Stimulated activated CD4-positive, alpha-beta T cell treated with anti-CD3 and anti-CD28 coated beads, Interleukin-15, amount 100 ng/mL, for 24 hours (primary cell): ENCODE measurements around the gene TARM1.

Experiments
- DNase-seq: peaks from one replicate; pipeline ENCODE4 v3.0.0-alpha.2; 2020

The TARM1 gene

DNA sequence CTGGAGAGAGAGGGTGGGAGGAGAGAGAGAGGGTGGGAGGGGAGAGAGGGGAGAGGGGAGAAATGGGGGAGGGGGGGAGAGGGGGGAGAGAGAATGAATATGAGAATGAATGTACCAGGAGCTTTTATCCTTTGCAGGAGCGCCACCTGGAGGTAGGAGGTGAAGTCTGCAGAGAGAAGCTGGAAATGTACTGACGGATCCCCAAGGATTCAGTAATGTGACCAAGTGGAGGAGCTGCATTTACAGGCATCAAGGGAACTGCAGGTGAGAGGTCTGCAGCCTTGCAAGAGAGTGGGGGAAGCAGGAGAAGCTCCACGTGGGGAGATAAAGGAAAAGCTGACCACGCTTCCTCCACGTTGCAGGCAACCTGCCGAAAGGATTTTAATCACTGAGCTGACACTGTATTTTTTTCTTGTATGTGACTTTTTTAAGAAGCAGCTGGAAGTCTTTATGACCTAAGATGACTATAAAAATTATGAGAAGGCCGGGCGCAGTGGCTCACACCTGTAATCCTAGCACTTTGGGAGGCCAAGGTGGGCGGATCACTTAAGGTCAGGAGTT lies 51.2 kb downstream of the TARM1 start:
- DNase-seq, result peak; percentile 65

- no peak for DNase-seq
Measured at GRCh38 chr19:54029301-54029700, 51.9 kb downstream of the TARM1 start.

DNA sequence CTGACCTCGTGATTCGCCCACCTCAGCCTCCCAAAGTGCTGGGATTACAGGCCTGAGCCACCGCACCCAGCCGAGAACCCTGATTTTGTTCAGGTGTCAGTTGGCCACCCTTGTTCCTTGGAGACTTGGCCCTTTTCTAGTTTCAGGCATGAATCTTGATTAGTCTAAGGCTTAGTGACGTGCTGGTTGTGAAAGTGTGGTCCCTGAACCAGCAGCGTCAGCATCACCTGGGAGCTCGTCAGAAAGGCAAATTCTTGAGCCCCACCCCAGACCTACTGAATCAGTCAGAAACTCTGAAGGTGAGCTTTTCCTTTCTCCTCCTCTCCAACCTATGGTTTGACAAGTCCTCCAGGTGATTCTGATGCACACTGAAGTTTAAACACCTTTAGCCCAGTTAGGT lies 54.5 kb downstream of the TARM1 start:
- DNase-seq, result no peak

DNA sequence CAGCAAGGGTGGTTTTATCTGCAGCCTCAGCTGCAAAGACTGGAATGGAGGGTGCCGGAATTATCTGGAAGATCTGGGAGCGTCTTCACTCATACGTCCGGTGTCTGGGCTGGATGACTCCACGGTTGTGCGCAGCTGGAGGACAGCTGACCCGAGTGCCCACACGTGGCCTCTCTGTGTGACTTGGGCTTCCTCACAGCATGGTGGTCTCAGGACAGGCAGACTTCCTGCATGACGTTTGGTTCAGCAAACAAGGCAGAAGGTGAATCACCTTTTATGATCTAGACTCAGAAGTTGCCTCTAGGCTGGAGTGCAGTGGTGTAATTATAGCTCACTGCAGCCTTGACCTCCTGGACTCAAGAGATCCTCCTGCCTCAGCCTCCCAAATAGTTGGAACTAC lies 56.5 kb downstream of the TARM1 start:
- no peak for DNase-seq

DNA sequence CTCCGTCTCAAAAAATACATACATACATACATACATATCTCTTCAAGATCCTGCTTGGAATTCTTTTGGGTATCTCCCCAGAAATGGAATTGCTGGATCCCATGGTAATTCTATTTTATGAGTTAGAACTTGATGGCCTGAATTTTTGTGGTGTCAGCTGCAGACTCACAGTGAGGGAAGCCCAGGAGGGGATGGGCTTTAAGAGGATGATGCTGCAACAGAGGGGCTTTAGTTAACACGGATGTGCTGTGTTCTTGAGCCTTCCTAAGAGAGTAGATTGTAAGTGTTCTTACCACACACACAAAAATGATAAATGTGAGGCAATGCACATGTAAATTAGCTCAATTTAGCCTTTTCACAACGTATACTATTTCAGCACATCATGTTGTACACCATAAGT lies 58.0 kb downstream of the TARM1 start:
- DNase-seq, result no peak

- DNase-seq, result no peak
Measured at GRCh38 chr19:54021932-54022331, 59.2 kb downstream of the TARM1 start.

GRCh38 chr19:54021363-54021762 lies 59.8 kb downstream of the TARM1 start:
- DNase-seq, result no peak
